K562 (cell line): ENCODE data around the gene HCAR3. TPM values are rescaled to one million over a fixed set of nuclear protein-coding genes. Genes with fewer than 3 reads are reported as not detected.

ENCODE experiments used
- ATAC-seq: fragments of 200-7000 bp; cut with Tn5 transposase; 3 replicates; pipeline ENCODE4 v1.9.1; 2020; ENCODE audit warnings: moderate library complexity
- BruUV-seq: library from RNA; stranded (reverse); fragments of 400-500 nt; replicated peaks from 2 replicates; lab custom pipeline; 2021; lab: Mats Ljungman, UMichigan
- CTCF ChIA-PET: fragments of 300-600 bp; formaldehyde crosslinking; extraction: SDS; loops from one replicate; lab custom pipeline; 2021; ENCODE audit warnings: low intra/inter-chr PET ratio; lab: Yijun Ruan, JAX
- POLR2A ChIA-PET: fragments of 300-600, 350-650 bp; sonication (Branson Sonifier 250); formaldehyde crosslinking; extraction: SDS; loops from one replicate; lab custom pipeline; 2021; ENCODE audit warnings: antibody characterized with exemption, inconsistent platforms; lab: Yijun Ruan, JAX
- DNase-seq, 4 experiments: peaks; one replicate each; pipeline versions ENCODE4 v3.0.0 to v3.0.0-alpha.2; 2011 to 2018; ENCODE audit warnings: low spot score in 3 of 4, mixed read lengths in 3 of 4; ENCODE audit errors: extremely low read depth in 1 of 4
- FAIRE-seq: peaks from 2 replicates; lab custom pipeline; 2011; peaks lifted over from hg19 to GRCh38; lab: Jason Lieb, UNC
- H2AFZ ChIP-seq: 2 replicates; pipeline ENCODE4 v1.6.0; 2011; ENCODE audit warnings: low read depth, low read length, control low read depth, inconsistent platforms
- H3K27ac ChIP-seq: fragments of 200-600 bp; 3 replicates; pipeline ENCODE4 v1.8.0; 2011; ENCODE audit warnings: low read depth, mild to moderate bottlenecking, control low read depth, inconsistent platforms, low read length, moderate library complexity, mixed read lengths; ENCODE audit errors: extremely low read depth
- H3K27me3 ChIP-seq, 2 experiments: fragments of 300-600 bp in 1 of 2; 2 replicates in 1 of 2; 3 replicates in 1 of 2; pipeline versions ENCODE4 v1.6.0 to v1.8.0; 2011; ENCODE audit warnings: inconsistent platforms in 2 of 2, low read length in 2 of 2, mild to moderate bottlenecking in 1 of 2, mixed read lengths in 1 of 2, moderate library complexity in 1 of 2; ENCODE audit not compliant: control insufficient read depth in 2 of 2, insufficient read depth in 2 of 2
- H3K36me3 ChIP-seq: fragments of 300-600 bp; 3 replicates; pipeline ENCODE4 v1.8.0; 2011; ENCODE audit warnings: mild to moderate bottlenecking, low read length, inconsistent platforms; ENCODE audit not compliant: control insufficient read depth, insufficient read depth
- H3K4me1 ChIP-seq, 2 experiments: fragments of 200-600 bp in 1 of 2; replicated peaks in 1 of 2; 2 replicates in 1 of 2; 3 replicates in 1 of 2; pipeline versions ENCODE4 v1.5.1 to v1.8.0; 2011; ENCODE audit warnings: inconsistent platforms in 2 of 2, low read length in 2 of 2, mild to moderate bottlenecking in 1 of 2, mixed read lengths in 1 of 2, moderate library complexity in 1 of 2; ENCODE audit not compliant: control insufficient read depth in 2 of 2, insufficient read depth in 2 of 2
- H3K4me2 ChIP-seq: 2 replicates; pipeline ENCODE4 v1.6.1; 2011; ENCODE audit warnings: low read length, control low read depth, inconsistent platforms, mixed read lengths; ENCODE audit not compliant: insufficient read depth
- H3K4me3 ChIP-seq: fragments of 200-600 bp; sonication (generic), shearing (Covaris generic); 2 replicates; pipeline ENCODE4 v1.5.1; 2016; ENCODE audit warnings: control low read depth, inconsistent platforms
- H3K79me2 ChIP-seq: fragments of 200-600 bp; 3 replicates; pipeline ENCODE4 v1.8.0; 2011; ENCODE audit warnings: low read length, inconsistent platforms; ENCODE audit not compliant: control insufficient read depth, insufficient read depth
- H3K9ac ChIP-seq, 2 experiments: 2 replicates each; pipeline versions ENCODE4 v1.6.0 to v1.6.1; 2011; ENCODE audit warnings: low read depth in 2 of 2, low read length in 2 of 2, control low read depth in 1 of 2, inconsistent platforms in 1 of 2, mild to moderate bottlenecking in 1 of 2, mixed read lengths in 1 of 2; ENCODE audit not compliant: insufficient read depth in 1 of 2
- H3K9me1 ChIP-seq: one replicate; pipeline ENCODE4 v1.6.0; 2011; ENCODE audit warnings: inconsistent platforms, mild to moderate bottlenecking, low read length, moderate library complexity; ENCODE audit not compliant: control insufficient read depth, insufficient read depth
- H3K9me3 ChIP-seq: replicated peaks from 2 replicates; pipeline ENCODE4 v1.5.1; 2011; ENCODE audit warnings: low read depth, low read length, inconsistent platforms; ENCODE audit not compliant: control insufficient read depth, insufficient read depth
- H4K20me1 ChIP-seq: replicated peaks from 2 replicates; pipeline ENCODE4 v1.6.1; 2011; ENCODE audit warnings: low read length, inconsistent platforms, mixed read lengths; ENCODE audit not compliant: control insufficient read depth, insufficient read depth
- PPARD ChIP-seq: fragments of 250-450 bp; sonication (Bioruptor Pico); IDR thresholded peaks from 2 replicates; pipeline ENCODE4 v1.8.0; 2022; ENCODE audit warnings: inconsistent platforms, mild to moderate bottlenecking, moderate library complexity
- RBM25 ChIP-seq: fragments of 200-400 bp; formaldehyde crosslinking; IDR thresholded peaks from 2 replicates; pipeline ENCODE4 v1.6.1; 2018; ENCODE audit warnings: low read length, low read depth, moderate library complexity; ENCODE audit not compliant: severe bottlenecking
- SOX6 ChIP-seq: fragments of 450-650 bp; IDR thresholded peaks from 2 replicates; pipeline ENCODE4 v1.6.1; 2014; ENCODE audit warnings: mild to moderate bottlenecking
- ZNF121 ChIP-seq: sonication (generic); formaldehyde crosslinking; conservative IDR thresholded peaks from 2 replicates; pipeline ENCODE4 v1.8.0; 2022; ENCODE audit warnings: missing genetic modification reagents
- ZNF134 ChIP-seq: fragments of 250-450 bp; sonication (Bioruptor Pico); conservative IDR thresholded peaks from 2 replicates; pipeline ENCODE4 v1.4.0; 2020
- WGBS: fragments of 100-300 bp; shearing (Covaris generic); methylation state at CpG from one replicate; pipeline ENCODE4 v1.1.6; 2016; ENCODE audit warnings: low coverage, mixed read lengths; ENCODE audit not compliant: insufficient coverage; ENCODE audit errors: missing lambda C conversion rate; 5-methylcytosine and 5-hydroxymethylcytosine counted together
- in situ Hi-C: fragments of 300-500 bp; cut with MboI; formaldehyde crosslinking; loops from 4 replicates; pipeline ENCODE4 v1.15.0; 2018; ENCODE audit warnings: inconsistent platforms, mixed read lengths
- intact Hi-C: fragments of 100-400 bp; cut with micrococcal nuclease; formaldehyde crosslinking; loops from 2 replicates; pipeline ENCODE4 v1.14.2; 2022
- polyA plus RNA-seq, 8 experiments: library from polyadenylated mRNA; depleted of rRNA in 4 of 8; stranded (reverse) in 5 of 8; unstranded in 3 of 8; fragments of >200 nt; fragmentation: Nextera tagmentation in 2 of 8; fragmentation: Illumina TruSeq in 1 of 8; extraction: Ambion mirVana in 2 of 8; extraction: Trizol in 1 of 8; gene quantifications; 2 replicates each; pipeline versions ENCODE4 v1.2.1 to v1.2.3, GENCODE V29; 2011 to 2014; ENCODE audit warnings: inconsistent platforms in 1 of 8, missing spikeins in 1 of 8
- total RNA-seq, 7 experiments: library from RNA; depleted of rRNA in 6 of 7; stranded (reverse); fragments of >200 nt in 6 of 7; fragmentation: Illumina TruSeq in 2 of 7; extraction: Trizol in 2 of 7; gene quantifications; 2 replicates each; pipeline versions ENCODE4 v1.2.1 to v1.2.3, GENCODE V29; 2011 to 2021; ENCODE audit warnings: low replicate concordance in 1 of 7

The HCAR3 gene
- total and polyA plus RNA-seq, 9 of the 15 experiments (the other 6 are each of a cell fraction or from before 2014, with no cell fraction given) = not detected

GRCh38 chr12:122725452-122726079, 9.0 kb upstream of the HCAR3 start:
- Histone ChIP-seq H3K4me2 (no peak overlapping the region), H3K79me2 (no peaks in the 10 kb centered on the region), H4K20me1 (peaks cover 3% of the 10 kb centered on the region; the same call in 1 of the 2 replicates), H3K9me3 (no peaks in the 10 kb centered on the region), H3K27ac (no peak overlapping the region), H3K36me3 (no peaks in the 10 kb centered on the region), H3K9ac (no peak overlapping the region), H2AFZ (no peak overlapping the region), H3K9me1 (no peaks in the 10 kb centered on the region), H3K4me1 (peaks cover 8 to 9% of the 10 kb centered on the region in 2 experiments; a peak in 3 of 5 replicates), H3K4me3 (no peak overlapping the region), H3K27me3 (peaks cover 17 to 27% of the 10 kb centered on the region in 2 experiments)
- ChIA-PET CTCF (no interaction called here), POLR2A (interaction anchor here (0.5 to 1.6 kb wide), 3 partner anchors 9 to 67 kb away, joined by 3 to 4 read pairs (median 3); no protein-coding TSS in a partner anchor)
- BruUV-seq = no TSS peak
- DNase-seq (no peak), FAIRE-seq (no peak), ATAC-seq (no peak)
- intact Hi-C loops (no loop called here), in situ Hi-C loops (no loop called here)
- no peak for TF ChIP-seq SOX6
- TF ChIP-seq ZNF121 (CRISPR knock-in tag) = peak; percentile 91
- no peak for TF ChIP-seq PPARD (CRISPR knock-in tag)
- TF ChIP-seq RBM25 = peak; percentile 26
- TF ChIP-seq ZNF134 (CRISPR knock-in tag) = no peak
- WGBS = 27% methylated on average over 6 of the region's 6 CpGs
